Activated CD4-positive, alpha-beta T cell treated with anti-CD3 and anti-CD28 coated beads for 24 hours (primary cell): ENCODE results near the gene USB1.

ENCODE experiments used
- DNase-seq, 2 donors: peaks; one replicate each; pipeline ENCODE4 v3.0.0-alpha.2; 2020; ENCODE audit warnings: low read depth in 2 of 2

Gene USB1

GRCh38 chr16:58048494-58049231, 47.5 kb downstream of the USB1 start:
- no peak for DNase-seq

DNA sequence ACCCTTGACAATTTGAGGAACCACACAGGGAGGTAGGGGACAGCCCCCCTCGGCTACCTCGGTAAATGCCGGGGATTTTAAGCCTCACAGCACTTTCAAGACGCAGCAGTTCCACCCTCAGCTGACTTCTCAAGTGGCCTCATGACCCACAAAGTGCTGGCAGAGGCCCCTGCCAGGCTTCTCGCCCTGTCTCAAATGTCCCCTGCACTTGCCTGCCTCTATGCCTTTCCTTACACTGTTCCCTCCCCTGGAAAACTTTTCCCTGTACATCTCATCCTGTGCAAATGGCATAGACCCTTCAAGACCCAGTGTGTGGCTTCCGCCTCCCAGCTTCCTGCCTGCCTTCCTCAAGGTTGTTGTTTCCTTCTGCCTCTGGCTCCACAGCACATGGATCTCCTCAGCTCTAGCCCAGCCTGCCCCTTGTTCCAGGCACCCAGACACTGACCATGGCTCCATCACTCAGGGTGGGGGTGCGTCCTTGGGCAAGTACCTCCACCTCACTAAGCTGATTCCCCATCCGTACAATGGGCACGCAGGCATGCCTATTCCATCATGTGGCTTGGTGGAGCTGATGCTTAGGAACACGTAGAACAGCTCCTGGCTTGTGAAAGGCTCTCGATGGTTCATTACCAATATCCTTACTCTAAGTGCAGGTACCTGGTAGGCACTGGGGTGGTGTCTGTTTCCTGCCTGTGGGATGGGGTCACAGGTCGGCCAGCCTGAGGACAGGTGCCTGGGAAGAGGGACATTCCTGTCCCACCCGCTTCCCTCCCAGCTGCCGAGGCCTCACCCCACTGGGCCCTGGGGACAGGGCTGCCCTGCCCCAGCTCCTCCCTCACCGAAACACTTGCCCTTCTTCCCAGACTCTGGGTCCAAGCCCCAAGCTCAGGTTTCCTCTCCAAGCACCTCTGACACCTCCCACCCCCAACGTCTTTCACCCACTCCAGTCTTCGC, 48.3 kb downstream of the USB1 start:
- no peak for DNase-seq

GRCh38 chr16:58051296-58051695, 50.1 kb downstream of the USB1 start:
- DNase-seq: no peak

GRCh38 chr16:58051821-58052603, 50.8 kb downstream of the USB1 start:
- no peak for DNase-seq

- DNase-seq: no peak
These were observed 52.4 kb downstream of the USB1 start for GRCh38 chr16:58053682-58054005.

DNA sequence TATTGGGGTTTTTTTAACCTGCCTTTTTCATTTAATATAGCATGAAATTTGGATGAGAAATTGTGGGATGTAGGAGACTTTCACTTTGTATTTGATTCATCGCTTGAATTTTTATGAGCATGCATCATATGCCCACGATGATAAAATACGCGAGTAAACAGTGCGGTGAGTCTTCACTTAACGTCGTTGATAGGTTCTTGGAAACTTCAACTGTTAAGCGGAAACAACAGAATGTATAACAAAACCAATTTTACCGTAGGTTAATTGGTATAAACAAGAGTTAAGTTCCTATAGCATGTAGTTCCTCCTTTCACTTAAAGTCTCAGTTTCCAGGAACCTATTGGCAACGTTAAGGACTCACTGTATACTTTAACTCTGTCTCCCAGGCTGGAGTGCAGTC, 53.1 kb downstream of the USB1 start:
- no peak for DNase-seq

DNA sequence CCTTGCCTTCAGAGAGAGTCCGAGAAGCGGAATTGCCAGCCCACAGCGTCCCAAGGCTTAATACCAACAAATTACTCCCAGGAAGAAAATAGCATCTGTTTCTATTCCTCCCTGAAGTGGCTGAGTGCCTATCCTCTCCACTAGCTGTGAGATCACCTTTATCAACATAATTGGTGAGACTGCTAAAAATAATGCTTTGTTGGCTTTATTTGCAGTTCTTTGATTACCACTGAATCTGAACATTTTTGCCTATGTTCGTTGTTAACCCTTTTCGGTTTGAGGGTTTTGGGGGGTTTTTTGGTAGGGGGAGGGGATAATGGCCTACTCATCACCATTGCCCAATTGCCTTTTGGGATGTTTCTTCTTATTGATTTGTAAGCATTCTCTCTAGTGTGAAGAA, 55.4 kb downstream of the USB1 start:
- DNase-seq: no peak

DNA sequence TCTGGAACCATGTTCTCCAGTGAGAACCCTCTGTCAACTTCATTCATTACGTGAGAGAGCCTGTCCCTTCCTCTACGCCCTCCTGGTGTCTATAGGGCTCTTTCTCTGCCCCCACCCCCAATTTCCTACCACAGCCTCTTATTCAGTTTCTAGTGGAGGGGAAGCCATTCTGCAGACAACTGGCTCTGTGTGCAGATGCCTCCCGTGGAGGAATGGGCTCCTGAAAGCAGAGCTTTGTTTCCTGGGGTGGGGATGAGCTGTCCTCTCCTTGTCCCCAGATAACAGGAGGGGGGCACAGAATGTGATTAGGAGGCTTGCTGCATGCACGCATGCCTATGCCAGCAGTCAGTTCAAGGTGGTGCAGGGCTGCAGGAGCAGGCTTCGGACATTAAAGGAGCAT, 55.9 kb downstream of the USB1 start:
- DNase-seq: no peak

- no peak for DNase-seq
These were observed 56.6 kb downstream of the USB1 start for GRCh38 chr16:58057784-58058183.

GRCh38 chr16:58062821-58063220, 61.6 kb downstream of the USB1 start:
- DNase-seq: no peak

- DNase-seq: no peak
These were observed 62.3 kb downstream of the USB1 start for GRCh38 chr16:58063377-58064076.

DNA sequence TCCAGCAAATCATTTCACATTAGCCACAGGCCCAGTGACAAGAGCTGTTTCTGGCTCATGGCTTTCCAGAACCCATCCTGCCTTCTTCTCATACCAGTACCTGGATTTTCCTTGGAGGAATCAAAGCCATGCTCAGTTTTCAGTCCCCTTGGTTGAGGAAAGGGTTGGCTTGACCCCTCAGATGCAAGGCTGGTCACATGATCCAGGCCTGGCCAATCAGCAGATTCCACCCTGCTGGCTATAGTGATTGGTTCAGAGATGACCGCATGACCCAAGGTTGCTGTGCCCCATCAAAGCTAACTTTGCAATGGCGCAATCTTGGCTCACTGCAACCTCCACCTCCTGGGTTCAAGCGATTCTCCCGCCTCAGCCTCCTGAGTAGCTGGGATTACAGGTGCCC, 69.4 kb downstream of the USB1 start:
- no peak for DNase-seq
